HG02970 (cell line): ENCODE data around the gene FLVCR1.
"Not testable (repeated sequence)": the region's sequence is repeated elsewhere in the genome, so short reads cannot be mapped to it uniquely, and the experiment has no call there.

Source experiments
- ATAC-seq: cut with Tn5 transposase; IDR thresholded peaks from one replicate; pipeline ENCODE4 v1.9.1; 2021; ENCODE audit warnings: mild to moderate bottlenecking, moderate library complexity, moderate number of reproducible peaks; ENCODE audit not compliant: unreplicated experiment, low FRiP score

Gene FLVCR1

DNA sequence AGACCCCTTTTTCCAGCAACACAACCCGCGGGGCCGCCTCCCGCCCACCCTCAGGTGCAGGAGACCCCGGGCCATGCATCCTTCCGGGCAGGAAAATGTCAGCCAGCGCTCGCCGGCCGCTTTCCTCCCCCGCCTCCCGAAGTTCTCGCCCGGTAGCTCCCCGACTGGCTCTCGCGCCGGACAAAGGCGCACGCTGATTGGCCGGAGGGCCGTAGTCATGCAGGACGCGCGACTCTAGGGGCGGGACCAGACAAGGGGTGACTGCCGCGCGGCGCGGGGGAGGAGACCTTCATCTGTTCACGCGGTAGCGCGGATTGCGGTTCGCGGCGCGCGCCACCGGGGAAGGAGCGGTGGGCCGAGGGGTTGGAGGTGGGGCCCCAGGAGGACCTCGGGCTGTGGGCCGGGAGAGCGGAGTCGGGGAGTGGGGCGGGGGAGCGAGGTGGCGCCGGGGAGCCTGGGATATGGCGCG lies at the start of gene FLVCR1:
Gene FLVCR1, plus strand, starts transcription at position 284 of the 469 bp plus-strand sequence. Its CDS starts 178 bp downstream, at position 462.
- peak; percentile 92 for ATAC-seq

DNA sequence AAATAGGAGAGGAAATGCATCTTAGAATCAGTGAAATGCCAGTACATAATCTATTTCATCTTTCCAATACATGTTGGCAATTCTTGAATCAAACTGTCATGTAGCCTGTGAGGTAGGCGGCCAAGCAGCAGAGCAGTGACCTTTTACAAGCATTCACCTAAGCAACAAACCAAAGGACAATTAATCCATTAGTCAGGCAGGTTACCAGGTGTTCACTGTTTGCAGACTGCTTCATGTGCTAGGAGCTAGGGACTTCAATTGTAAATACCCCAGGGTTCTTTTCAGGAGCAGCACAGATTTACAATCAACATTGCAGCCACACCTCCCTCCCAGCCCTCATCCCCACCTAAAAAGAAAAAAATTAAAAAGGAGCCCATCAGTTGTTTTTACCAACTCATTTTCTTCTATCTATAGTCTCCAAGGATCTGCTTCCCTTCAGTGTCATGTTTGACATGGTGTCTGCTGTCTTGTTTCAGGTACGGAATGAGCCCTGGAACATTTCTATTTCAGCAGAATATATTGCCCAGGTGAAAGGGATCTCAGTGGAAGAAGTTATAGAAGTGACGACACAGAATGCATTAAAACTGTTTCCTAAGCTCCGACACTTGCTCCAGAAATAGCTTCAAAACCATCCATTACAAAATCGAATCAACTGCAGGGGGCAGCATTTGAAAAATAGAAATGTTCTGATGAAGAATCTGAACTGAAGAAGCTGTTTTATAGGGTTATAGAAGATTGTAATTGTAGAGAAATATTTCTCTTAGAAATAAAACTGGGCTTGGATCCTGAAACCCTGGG lies 43.3 kb upstream of the FLVCR1 start:
- no peak for ATAC-seq

DNA sequence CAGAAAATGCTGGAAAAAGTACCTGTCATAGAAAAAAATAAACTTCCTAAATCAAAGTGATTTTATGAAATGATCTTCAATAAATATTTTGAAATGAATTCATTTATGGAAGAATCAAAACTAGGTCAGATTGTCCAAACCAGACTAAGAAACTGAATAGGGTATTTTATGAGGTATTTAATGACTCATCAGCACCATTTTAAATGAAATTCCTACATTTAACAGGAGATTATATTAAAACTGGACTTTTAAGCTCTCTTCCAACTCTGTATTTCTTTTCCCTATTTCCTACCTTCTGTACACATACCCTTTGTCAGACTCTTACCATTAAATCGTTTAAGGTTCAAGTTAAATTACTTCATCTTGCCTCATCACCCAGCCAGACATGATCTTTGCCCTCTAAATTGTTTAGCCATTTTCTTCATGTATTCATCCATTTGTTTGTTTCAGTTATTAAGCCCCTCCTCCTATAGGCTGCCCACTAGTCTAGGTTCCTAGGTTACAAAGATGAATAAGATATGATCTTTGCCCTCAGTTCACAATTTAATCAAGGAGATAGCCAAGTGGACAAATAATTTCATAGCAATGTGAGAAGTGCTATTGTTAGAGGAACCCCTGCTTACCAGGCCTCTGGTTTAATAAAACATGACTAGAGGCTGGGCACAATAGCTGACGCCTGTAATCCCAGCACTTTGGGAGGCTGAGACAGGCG lies 41.4 kb upstream of the FLVCR1 start:
- ATAC-seq: no peak

DNA sequence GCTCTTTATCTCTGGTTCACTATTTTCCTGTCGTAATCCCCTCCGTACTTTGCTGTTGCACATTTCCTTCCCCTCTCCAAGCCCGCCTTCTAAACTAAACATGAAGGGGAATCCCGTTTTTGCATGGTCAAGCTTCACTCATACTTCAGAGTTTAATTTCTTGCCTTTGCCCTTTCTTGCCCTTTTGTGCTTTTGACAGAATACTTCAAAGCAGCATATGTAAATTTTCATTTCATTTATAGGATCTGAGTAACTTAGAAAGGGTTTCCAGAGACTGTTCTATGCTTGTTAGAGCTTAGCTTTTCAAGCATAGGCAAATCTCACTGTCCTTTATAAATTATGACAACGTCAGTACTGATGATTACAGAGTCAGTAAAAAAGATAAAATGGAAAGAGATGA lies 38.3 kb upstream of the FLVCR1 start:
- ATAC-seq: no peak

DNA sequence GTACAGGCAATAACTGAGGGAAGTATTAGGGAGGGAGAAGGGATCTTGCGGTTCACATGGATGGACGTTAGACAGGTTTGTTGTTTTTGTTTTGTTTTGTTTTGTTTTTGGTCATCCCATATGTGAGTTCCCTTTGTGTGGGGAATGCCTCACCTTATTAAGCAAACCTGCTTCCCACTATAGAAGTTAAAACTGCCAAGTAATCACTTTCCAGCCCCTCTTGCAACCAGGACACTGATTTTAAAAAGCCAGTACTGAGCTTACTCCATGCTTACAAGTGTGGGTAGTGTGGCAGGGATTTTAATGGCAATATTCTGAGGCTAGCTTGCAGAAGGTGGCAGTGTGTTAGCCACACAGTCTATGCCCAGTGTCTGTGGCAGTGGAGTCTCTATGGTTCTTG lies 37.1 kb upstream of the FLVCR1 start:
- no peak for ATAC-seq

DNA sequence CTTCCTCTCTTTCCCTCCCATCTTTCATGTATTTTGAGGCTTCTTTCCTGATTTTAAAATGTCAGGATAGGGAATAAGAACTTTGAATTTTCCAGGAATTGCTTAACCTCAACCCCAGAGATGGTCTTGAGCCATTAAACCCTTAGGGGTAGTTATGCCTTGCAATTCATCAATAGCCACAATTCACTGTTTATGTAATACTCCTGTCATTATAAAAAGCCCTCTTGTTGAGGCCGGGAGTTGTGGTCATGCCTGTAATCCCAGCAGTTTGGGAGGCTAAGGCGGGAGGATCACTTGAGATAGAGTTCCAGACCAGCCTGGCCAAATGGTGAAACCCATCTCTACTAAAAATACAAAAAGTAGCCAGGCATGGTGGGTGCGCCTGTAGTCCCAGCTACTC lies 35.1 kb upstream of the FLVCR1 start:
- no peak for ATAC-seq

DNA sequence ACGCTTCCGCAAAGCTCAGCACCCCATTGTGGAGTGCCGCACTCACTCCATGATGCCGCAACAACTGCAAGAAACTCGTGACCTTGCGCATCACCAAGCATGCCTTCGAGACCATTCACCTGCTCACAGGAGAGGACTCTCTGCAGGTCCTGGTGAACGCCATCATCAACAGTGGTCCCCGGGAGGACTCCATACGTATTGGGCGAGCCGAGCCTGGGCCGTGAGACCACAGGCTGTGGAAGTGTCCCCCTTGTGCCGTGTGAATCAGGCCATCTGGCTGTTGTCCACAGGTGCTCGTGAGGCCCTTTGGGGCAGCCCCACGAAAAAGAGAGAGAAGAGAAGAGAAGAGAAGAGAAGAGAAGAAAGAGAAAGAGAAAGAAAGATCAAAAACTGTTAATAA lies 33.9 kb upstream of the FLVCR1 start:
- ATAC-seq: no peak

DNA sequence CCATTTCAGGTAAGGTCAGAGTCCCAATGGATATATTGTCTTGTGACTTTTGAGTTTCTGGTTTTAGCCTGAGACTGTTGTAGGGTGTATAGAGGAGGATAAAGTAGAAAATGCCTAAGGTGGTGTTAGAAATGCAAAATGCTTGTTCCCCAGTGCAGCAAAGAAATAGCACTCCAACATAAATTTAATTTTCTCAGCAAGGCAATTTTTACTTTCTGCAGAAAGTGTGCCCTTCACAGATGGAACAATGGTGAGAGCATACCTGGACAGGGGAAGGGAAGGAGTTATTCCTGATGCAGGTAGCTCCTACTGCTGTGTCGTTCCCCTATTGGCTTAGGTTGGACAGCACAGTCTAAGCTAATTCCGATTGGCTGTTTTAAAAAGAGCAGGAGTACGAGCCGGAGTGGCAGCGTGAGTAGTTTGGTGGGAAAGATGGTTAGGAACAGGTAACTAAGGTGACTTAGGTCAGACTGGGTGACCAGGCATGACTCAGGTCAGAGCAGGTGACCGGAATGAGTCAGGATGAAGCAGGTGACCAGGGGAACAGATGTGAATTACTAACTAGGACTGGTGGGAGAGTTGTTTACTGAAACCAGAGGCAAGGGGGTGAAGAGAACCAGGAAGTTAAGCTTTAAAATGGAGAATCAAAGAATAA lies 32.1 kb upstream of the FLVCR1 start:
- ATAC-seq: no peak

DNA sequence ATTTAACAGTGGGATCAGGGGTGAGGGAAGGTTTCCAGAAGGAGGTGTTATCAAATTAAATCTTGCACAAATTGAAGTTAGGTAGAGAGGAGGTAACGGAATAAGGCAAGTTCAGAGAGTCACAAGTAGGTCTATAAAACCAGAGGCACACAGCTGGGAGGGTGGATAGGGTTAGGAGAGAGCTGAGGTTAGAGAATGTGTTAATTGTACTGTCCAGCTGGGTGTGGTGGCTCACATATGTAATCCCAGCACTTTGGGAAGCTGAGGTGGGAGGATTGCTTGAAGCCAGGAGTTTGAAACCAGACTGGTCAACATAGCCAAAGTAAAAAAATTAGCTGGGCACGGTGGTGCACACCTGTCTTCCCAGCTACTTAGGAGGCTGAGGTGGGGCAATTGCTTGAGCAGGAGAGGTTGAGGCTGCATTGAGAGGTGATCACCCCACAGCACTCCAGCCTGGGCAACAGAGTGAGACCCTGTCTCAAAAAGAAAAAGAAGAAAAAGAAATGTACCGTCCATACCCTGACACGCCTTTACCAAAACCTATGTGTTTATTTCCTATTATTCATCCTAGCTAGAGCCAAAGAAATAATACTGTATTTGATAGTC lies 30.8 kb upstream of the FLVCR1 start:
- ATAC-seq: no peak

DNA sequence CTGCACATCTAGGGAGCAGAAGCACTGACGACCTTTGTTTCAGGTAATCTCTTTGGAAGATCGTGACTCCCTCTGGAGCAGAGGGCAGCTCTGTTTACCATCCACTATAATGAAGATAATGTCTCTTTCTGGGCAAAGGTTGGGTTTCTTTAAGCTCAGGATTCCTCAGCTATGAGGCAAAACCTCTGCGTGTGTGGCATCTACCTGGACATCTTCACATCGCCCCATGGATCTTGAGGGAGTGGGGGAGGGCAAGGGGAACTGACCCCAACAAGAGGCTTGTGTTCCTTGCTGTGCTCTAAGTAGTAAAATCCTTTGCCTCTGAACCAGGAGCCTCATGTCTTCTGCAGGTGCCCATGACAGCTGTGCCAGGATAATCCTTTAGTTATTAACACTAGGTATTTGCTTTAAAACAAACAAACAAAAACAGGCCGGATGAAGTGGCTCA lies 30.2 kb upstream of the FLVCR1 start:
- ATAC-seq: no peak

DNA sequence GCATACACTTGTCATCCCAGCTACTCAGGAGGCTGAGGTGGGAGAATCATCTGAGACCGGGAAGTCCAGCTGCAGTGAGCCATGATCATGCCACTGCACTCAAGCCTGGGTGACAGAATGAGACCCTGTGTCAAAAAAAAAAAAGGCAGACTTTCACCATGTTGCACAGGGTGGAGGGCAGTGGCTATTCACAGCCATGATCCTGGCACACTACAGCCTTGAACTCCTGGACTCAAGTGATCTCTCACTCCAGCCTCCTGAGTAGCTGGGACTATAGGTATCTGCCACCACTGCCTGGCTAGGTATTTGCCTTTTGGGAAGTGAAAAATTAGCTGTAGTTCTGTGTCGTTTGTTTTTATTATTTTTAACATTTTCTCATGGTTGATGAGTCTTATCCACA lies 29.7 kb upstream of the FLVCR1 start:
- ATAC-seq: no peak

DNA sequence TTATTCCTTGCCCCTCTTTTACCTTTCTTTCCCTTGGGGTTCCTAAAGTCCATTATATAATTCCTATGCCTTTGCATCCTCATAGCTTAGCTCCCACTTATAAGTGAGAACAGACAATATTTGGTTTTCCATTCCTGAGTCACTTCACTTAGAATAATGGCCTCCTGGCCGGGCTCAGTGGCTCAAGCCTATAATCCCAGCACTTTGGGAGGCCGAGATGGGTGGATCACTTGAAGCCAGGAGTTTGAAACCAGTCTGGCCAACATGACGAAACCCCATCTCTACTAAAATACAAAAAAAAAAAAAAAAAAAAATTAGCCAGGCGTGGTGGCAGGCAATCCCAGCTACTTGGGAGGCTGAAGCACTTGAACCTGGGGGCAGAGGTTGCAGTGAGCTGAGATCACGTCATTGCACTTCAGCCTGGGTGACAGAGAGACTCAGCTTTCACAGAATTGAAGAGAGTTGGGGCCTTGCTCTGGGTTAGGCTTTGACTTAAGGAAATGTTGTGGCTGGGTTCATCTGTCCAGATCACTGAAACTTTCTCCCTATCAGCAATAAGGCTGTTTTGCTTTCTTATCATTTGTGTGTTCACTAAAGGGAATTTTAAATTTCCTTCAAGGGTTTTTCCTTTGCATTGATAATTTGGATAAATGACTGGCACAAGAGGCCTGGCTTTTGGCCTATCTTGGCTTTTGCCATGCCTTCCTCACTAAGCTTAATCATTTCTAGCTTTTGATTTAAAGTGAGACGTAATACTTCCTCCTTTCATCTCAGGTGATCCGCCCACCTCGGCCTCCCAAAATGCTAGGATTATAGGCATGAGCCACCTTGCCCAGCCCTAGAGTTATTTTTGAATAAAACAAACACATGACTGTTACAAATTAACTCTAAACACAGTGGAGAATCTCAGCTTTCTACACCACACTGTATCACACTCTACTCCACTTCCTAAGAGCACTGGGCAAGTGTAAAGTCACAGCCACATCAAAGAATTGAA lies 24.6 kb upstream of the FLVCR1 start:
- not testable (repeated sequence) for ATAC-seq

DNA sequence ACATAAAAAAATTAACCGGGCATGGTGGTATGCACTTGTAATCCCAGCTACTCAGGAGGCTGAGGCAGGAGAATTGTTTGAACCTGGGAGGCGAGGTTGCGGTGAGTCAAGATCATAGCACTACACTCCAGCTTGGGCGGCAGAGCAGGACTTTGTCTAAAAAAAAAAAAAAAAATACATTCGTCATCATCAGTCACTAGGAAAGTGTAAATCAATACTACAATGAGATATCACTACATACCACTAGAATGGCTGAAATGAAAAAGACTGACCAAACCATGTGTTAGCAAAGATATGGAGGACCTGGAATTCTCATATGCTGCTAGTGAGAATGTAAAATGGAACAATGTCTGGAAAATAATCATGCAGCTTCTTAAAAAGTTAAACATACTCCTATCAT lies 19.9 kb upstream of the FLVCR1 start:
- no peak for ATAC-seq

DNA sequence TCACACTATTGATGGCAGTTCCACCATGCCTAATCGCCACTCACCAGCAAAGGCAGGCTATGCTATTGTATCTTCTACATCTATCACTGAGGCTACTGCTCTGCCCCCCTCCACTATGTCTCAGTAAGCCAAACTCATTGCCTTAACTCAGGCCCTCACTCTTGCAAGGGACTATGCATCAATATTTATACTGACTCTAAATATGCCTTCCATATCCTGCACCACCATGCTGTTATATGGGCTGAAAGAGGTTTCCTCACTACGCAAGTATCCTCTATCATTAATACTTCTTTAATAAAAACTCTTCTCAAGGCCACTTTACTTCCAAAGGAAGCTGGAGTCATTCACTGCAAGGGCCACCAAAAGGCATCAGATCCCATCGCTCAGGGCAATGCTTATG lies 13.6 kb upstream of the FLVCR1 start:
- not testable (repeated sequence) for ATAC-seq

DNA sequence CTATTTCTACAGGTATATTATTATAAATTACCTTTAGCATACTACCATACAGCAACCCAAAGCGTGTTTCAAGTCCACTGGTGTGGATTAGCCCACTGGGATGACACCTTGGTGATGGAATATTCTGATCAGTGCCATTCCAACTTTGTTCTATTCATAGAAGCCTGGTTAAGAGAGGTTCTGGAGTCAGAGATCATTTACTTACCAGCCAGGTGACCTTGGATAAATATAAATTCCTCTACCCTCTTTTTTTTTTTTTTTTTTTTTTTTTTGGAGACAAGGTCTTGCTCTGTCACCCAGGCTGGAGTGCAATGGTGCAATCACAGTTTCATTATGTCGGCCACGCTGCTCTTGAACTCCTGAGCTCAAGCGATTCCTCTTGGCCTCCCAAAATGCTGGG lies 10.5 kb upstream of the FLVCR1 start, which contains the start of gene SPATA45:
Gene SPATA45, minus strand, starts transcription at position 101 of the 400 bp plus-strand sequence. CDS start 11,500 bp downstream, outside the sequence.
- ATAC-seq: no peak

DNA sequence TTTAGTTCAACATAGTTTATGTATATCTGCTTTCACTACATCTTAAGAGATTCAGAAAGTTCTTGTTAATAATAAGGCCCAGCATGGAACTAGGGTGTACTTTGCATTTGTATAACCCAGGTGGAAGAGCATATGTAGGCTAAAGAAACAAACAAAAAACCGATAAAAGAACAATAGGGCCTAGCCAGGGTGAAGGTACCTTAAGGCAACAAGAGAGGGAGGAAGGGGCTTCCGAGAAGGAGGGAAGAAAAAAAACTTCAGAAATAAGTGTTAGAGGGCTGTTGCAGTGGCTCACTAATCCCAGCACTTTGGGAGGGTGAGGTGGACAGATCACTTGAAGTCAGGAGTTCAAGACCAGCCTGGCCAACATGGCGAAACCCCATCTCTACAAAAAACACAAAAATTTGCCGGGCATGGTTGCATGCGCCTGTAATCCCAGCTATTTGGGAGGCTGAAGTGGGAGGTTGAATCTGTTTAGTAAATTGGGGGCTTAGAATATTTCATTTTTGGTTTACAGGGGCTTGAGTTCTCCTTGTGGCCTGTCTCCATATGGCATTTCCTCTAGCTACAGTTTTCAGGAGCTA lies 5.9 kb upstream of the FLVCR1 start:
- no peak for ATAC-seq

DNA sequence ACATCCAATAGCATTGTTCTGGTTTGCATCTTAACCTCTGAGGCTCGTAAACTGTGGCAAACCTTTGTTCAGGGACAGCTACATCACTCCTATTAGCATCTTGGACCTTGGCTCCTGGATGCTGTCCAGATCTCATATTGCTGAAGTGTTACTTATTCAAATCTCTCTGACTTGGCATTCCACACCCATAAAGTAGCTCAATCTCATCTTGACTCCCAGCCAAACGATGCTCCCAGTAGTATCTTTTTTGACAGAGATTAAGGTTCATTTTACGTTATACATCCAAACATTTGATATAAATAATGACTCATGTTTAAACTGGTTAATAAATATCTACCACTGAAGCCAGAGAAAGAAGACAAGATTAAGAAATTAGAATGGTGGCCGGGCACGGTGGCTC lies 4.4 kb upstream of the FLVCR1 start:
- ATAC-seq: no peak

DNA sequence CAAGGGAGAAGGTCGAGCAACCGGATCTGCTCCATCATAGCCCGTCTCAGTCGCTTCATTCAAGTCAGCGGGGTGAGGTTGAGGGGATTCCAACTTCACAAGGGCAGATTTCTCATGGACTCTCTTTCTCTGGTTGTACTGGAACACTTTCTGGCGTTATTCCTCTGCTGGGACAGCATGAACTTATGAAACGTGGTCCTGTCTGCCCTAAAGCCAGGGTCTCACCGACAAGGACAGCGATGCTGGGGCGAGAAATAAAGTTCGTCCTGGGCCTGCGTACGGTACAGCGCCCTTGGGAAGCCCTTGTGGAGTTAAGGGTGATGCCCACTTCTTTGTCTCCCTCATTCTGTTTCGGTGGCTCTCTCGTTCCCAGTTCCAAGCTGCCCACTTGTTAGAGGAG lies 1.3 kb upstream of the FLVCR1 start:
- ATAC-seq: no peak
